K562 (cell line): ENCODE measurements around the gene UBA1. TPM values are rescaled to one million over a fixed set of nuclear protein-coding genes. Genes with fewer than 3 reads are reported as not detected.

ENCODE experiments used
- ATAC-seq: fragments of 200-7000 bp; cut with Tn5 transposase; 3 replicates; pipeline ENCODE4 v1.9.1; 2020; ENCODE audit warnings: moderate library complexity
- BruUV-seq: library from RNA; stranded (reverse); fragments of 400-500 nt; replicated peaks from 2 replicates; lab custom pipeline; 2021; lab: Mats Ljungman, UMichigan
- CTCF ChIA-PET: fragments of 300-600 bp; formaldehyde crosslinking; extraction: SDS; loops from one replicate; lab custom pipeline; 2021; ENCODE audit warnings: low intra/inter-chr PET ratio; lab: Yijun Ruan, JAX
- POLR2A ChIA-PET: fragments of 300-600, 350-650 bp; sonication (Branson Sonifier 250); formaldehyde crosslinking; extraction: SDS; loops from one replicate; lab custom pipeline; 2021; ENCODE audit warnings: antibody characterized with exemption, inconsistent platforms; lab: Yijun Ruan, JAX
- DNase-seq, 4 experiments: peaks; one replicate each; pipeline versions ENCODE4 v3.0.0 to v3.0.0-alpha.2; 2011 to 2018; ENCODE audit warnings: low spot score in 3 of 4, mixed read lengths in 3 of 4; ENCODE audit errors: extremely low read depth in 1 of 4
- FAIRE-seq: peaks from 2 replicates; lab custom pipeline; 2011; peaks lifted over from hg19 to GRCh38; lab: Jason Lieb, UNC
- H2AFZ ChIP-seq: 2 replicates; pipeline ENCODE4 v1.6.0; 2011; ENCODE audit warnings: low read depth, low read length, control low read depth, inconsistent platforms
- H3K27ac ChIP-seq: fragments of 200-600 bp; 3 replicates; pipeline ENCODE4 v1.8.0; 2011; ENCODE audit warnings: low read depth, mild to moderate bottlenecking, control low read depth, inconsistent platforms, low read length, moderate library complexity, mixed read lengths; ENCODE audit errors: extremely low read depth
- H3K27me3 ChIP-seq, 2 experiments: fragments of 300-600 bp in 1 of 2; 2 replicates in 1 of 2; 3 replicates in 1 of 2; pipeline versions ENCODE4 v1.6.0 to v1.8.0; 2011; ENCODE audit warnings: inconsistent platforms in 2 of 2, low read length in 2 of 2, mild to moderate bottlenecking in 1 of 2, mixed read lengths in 1 of 2, moderate library complexity in 1 of 2; ENCODE audit not compliant: control insufficient read depth in 2 of 2, insufficient read depth in 2 of 2
- H3K36me3 ChIP-seq: fragments of 300-600 bp; 3 replicates; pipeline ENCODE4 v1.8.0; 2011; ENCODE audit warnings: mild to moderate bottlenecking, low read length, inconsistent platforms; ENCODE audit not compliant: control insufficient read depth, insufficient read depth
- H3K4me1 ChIP-seq, 2 experiments: fragments of 200-600 bp in 1 of 2; replicated peaks in 1 of 2; 2 replicates in 1 of 2; 3 replicates in 1 of 2; pipeline versions ENCODE4 v1.5.1 to v1.8.0; 2011; ENCODE audit warnings: inconsistent platforms in 2 of 2, low read length in 2 of 2, mild to moderate bottlenecking in 1 of 2, mixed read lengths in 1 of 2, moderate library complexity in 1 of 2; ENCODE audit not compliant: control insufficient read depth in 2 of 2, insufficient read depth in 2 of 2
- H3K4me2 ChIP-seq: 2 replicates; pipeline ENCODE4 v1.6.1; 2011; ENCODE audit warnings: low read length, control low read depth, inconsistent platforms, mixed read lengths; ENCODE audit not compliant: insufficient read depth
- H3K4me3 ChIP-seq: fragments of 200-600 bp; sonication (generic), shearing (Covaris generic); 2 replicates; pipeline ENCODE4 v1.5.1; 2016; ENCODE audit warnings: control low read depth, inconsistent platforms
- H3K79me2 ChIP-seq: fragments of 200-600 bp; 3 replicates; pipeline ENCODE4 v1.8.0; 2011; ENCODE audit warnings: low read length, inconsistent platforms; ENCODE audit not compliant: control insufficient read depth, insufficient read depth
- H3K9ac ChIP-seq, 2 experiments: 2 replicates each; pipeline versions ENCODE4 v1.6.0 to v1.6.1; 2011; ENCODE audit warnings: low read depth in 2 of 2, low read length in 2 of 2, control low read depth in 1 of 2, inconsistent platforms in 1 of 2, mild to moderate bottlenecking in 1 of 2, mixed read lengths in 1 of 2; ENCODE audit not compliant: insufficient read depth in 1 of 2
- H3K9me1 ChIP-seq: one replicate; pipeline ENCODE4 v1.6.0; 2011; ENCODE audit warnings: inconsistent platforms, mild to moderate bottlenecking, low read length, moderate library complexity; ENCODE audit not compliant: control insufficient read depth, insufficient read depth
- H3K9me3 ChIP-seq: replicated peaks from 2 replicates; pipeline ENCODE4 v1.5.1; 2011; ENCODE audit warnings: low read depth, low read length, inconsistent platforms; ENCODE audit not compliant: control insufficient read depth, insufficient read depth
- H4K20me1 ChIP-seq: replicated peaks from 2 replicates; pipeline ENCODE4 v1.6.1; 2011; ENCODE audit warnings: low read length, inconsistent platforms, mixed read lengths; ENCODE audit not compliant: control insufficient read depth, insufficient read depth
- BRD4 ChIP-seq: fragments of 200-600 bp; sonication (generic); IDR thresholded peaks from 2 replicates; pipeline ENCODE4 v1.6.1; 2017; ENCODE audit warnings: inconsistent platforms
- EGR1 ChIP-seq: fragments of 450-650 bp; conservative IDR thresholded peaks from 2 replicates; pipeline ENCODE4 v1.6.1; 2017; ENCODE audit warnings: mild to moderate bottlenecking
- FUS ChIP-seq: fragments of 200-400 bp; formaldehyde crosslinking; optimal IDR thresholded peaks from 2 replicates; pipeline ENCODE3; 2017; ENCODE audit warnings: low read depth, low read length
- GABPA ChIP-seq: fragments of 200-800 bp; sonication (Bioruptor generic); conservative IDR thresholded peaks from 2 replicates; pipeline ENCODE4 v1.6.1; 2016; ENCODE audit warnings: low read depth, missing genetic modification characterization, missing compliant biosample characterization
- GABPB2 ChIP-seq: fragments of 250-450 bp; sonication (Bioruptor Pico); conservative IDR thresholded peaks from 2 replicates; pipeline ENCODE4 v1.5.1; 2021; ENCODE audit warnings: mild to moderate bottlenecking
- KHSRP ChIP-seq: fragments of 450-650 bp; IDR thresholded peaks from 2 replicates; pipeline ENCODE4 v1.6.1; 2017
- NBN ChIP-seq: fragments of 450-650 bp; IDR thresholded peaks from 2 replicates; pipeline ENCODE4 v1.6.1; 2016; ENCODE audit warnings: low read depth, mild to moderate bottlenecking
- NFIC ChIP-seq: fragments of 450-650 bp; IDR thresholded peaks from 2 replicates; pipeline ENCODE4 v1.6.1; 2017; ENCODE audit warnings: mild to moderate bottlenecking, inconsistent platforms
- NFRKB ChIP-seq: fragments of 450-650 bp; IDR thresholded peaks from 2 replicates; pipeline ENCODE4 v1.6.1; 2016; ENCODE audit warnings: low read depth
- PHF20 ChIP-seq: fragments of 450-650 bp; IDR thresholded peaks from 2 replicates; pipeline ENCODE4 v1.6.1; 2018; ENCODE audit not compliant: partially characterized antibody
- PHF8 ChIP-seq: fragments of 200-600 bp; sonication (generic); IDR thresholded peaks from 2 replicates; pipeline ENCODE4 v1.6.1; 2012; ENCODE audit warnings: mixed run types, mild to moderate bottlenecking, inconsistent platforms, low read length, moderate library complexity, borderline replicate concordance
- RB1 ChIP-seq: fragments of 450-650 bp; IDR thresholded peaks from 2 replicates; pipeline ENCODE4 v1.6.1; 2017; ENCODE audit warnings: low read depth, mild to moderate bottlenecking
- RBFOX2 ChIP-seq: fragments of 200-400 bp; formaldehyde crosslinking; IDR thresholded peaks from 2 replicates; pipeline ENCODE4 v1.6.1; 2017; ENCODE audit warnings: low read depth, mild to moderate bottlenecking, low read length, moderate library complexity
- RBM22 ChIP-seq: fragments of 200-400 bp; formaldehyde crosslinking; IDR thresholded peaks from 2 replicates; pipeline ENCODE4 v1.6.1; 2018; ENCODE audit warnings: low read length, low read depth; ENCODE audit not compliant: poor library complexity, severe bottlenecking
- SUPT5H ChIP-seq: fragments of 450-650 bp; IDR thresholded peaks from 2 replicates; pipeline ENCODE4 v1.6.1; 2016
- TAF9B ChIP-seq: fragments of 450-650 bp; IDR thresholded peaks from 2 replicates; pipeline ENCODE4 v1.6.1; 2018; ENCODE audit warnings: mild to moderate bottlenecking; ENCODE audit not compliant: partially characterized antibody
- TARDBP ChIP-seq: fragments of 450-650 bp; IDR thresholded peaks from 2 replicates; pipeline ENCODE4 v1.6.1; 2016
- ZNF384 ChIP-seq: IDR thresholded peaks from 2 replicates; pipeline ENCODE4 v1.6.1; 2012; ENCODE audit warnings: low read depth, low read length, improper control_type of control experiment
- ZNF561 ChIP-seq: fragments of 450-650 bp; formaldehyde crosslinking; conservative IDR thresholded peaks from 2 replicates; pipeline ENCODE4 v1.4.0; 2020; ENCODE audit warnings: mild to moderate bottlenecking, moderate library complexity
- WGBS: fragments of 100-300 bp; shearing (Covaris generic); methylation state at CpG from one replicate; pipeline ENCODE4 v1.1.6; 2016; ENCODE audit warnings: low coverage, mixed read lengths; ENCODE audit not compliant: insufficient coverage; ENCODE audit errors: missing lambda C conversion rate; 5-methylcytosine and 5-hydroxymethylcytosine counted together
- in situ Hi-C: fragments of 300-500 bp; cut with MboI; formaldehyde crosslinking; loops from 4 replicates; pipeline ENCODE4 v1.15.0; 2018; ENCODE audit warnings: inconsistent platforms, mixed read lengths
- intact Hi-C: fragments of 100-400 bp; cut with micrococcal nuclease; formaldehyde crosslinking; loops from 2 replicates; pipeline ENCODE4 v1.14.2; 2022
- polyA plus RNA-seq, 8 experiments: library from polyadenylated mRNA; depleted of rRNA in 4 of 8; stranded (reverse) in 5 of 8; unstranded in 3 of 8; fragments of >200 nt; fragmentation: Nextera tagmentation in 2 of 8; fragmentation: Illumina TruSeq in 1 of 8; extraction: Ambion mirVana in 2 of 8; extraction: Trizol in 1 of 8; gene quantifications; 2 replicates each; pipeline versions ENCODE4 v1.2.1 to v1.2.3, GENCODE V29; 2011 to 2014; ENCODE audit warnings: inconsistent platforms in 1 of 8, missing spikeins in 1 of 8
- total RNA-seq, 7 experiments: library from RNA; depleted of rRNA in 6 of 7; stranded (reverse); fragments of >200 nt in 6 of 7; fragmentation: Illumina TruSeq in 2 of 7; extraction: Trizol in 2 of 7; gene quantifications; 2 replicates each; pipeline versions ENCODE4 v1.2.1 to v1.2.3, GENCODE V29; 2011 to 2021; ENCODE audit warnings: low replicate concordance in 1 of 7
- TF ChIP-seq, protein P1 (sequence below): IDR thresholded peaks from 2 replicates; pipeline ENCODE4 v1.6.1; 2011; ENCODE audit warnings: borderline replicate concordance, low read depth, mild to moderate bottlenecking, moderate library complexity, low read length; ENCODE audit not compliant: insufficient read depth, poor library complexity, severe bottlenecking

Gene UBA1
- total and polyA plus RNA-seq, 9 of the 15 experiments (the other 6 are each of a cell fraction or from before 2014, with no cell fraction given): 32.0 to 174 (median 93.6) TPM

DNA sequence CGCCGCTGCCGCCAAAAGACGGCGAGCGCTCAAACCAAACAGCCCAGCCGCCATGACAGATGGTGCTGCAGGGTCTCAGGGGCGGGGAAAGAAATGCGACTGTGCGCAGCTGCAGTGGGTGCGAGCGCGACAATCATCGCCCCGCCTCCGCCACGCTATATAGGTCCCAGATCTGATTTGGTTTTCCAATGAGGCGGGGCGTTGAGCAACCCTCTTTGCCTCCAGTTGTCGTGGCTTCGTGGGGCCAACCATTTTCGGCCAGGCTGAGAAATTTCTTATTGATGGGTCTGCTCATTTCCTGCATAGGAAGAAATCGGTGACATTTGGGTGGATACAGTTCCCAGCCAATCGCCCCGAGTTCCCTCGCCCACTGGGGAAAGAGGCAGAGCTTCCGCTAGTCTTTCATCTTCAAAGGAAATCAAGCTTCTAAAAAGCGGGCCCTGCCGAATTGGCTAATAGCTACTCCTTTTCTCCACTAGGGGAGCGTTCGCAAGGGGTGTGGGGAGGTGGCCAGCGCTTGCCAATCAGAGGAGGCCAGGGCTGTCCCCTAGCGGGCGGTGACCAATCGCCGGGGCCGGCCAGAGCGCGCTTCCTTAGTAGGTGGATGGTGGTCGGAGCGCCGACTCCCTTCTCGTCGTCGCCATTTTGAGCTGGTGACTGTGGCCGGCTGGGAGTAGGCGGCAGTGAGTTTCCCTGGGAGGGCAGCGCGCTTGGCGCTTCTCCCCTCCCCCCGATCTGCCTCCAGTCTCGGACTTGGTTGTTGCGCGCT lies 48.8 kb upstream of the UBA1 start, which contains the start of the genes NDUFB11 and RBM10 (continued):
- TF ChIP-seq GABPA (peak; percentile 58; the same call in 1 of the 2 replicates), ZNF561 (CRISPR knock-in tag) (no peak), NBN (peak; percentile 71; the same call in 1 of the 2 replicates), RB1 (peak; percentile 75; the same call in 1 of the 2 replicates), KHSRP (no peak), NFIC (0 out of 2 replicates have a peak, but pooled peaks have one; percentile 4), SUPT5H (peak; percentile 84), PHF8 (peak; percentile 80)
- TF ChIP-seq, all 486 proteins: peak for 99

DNA sequence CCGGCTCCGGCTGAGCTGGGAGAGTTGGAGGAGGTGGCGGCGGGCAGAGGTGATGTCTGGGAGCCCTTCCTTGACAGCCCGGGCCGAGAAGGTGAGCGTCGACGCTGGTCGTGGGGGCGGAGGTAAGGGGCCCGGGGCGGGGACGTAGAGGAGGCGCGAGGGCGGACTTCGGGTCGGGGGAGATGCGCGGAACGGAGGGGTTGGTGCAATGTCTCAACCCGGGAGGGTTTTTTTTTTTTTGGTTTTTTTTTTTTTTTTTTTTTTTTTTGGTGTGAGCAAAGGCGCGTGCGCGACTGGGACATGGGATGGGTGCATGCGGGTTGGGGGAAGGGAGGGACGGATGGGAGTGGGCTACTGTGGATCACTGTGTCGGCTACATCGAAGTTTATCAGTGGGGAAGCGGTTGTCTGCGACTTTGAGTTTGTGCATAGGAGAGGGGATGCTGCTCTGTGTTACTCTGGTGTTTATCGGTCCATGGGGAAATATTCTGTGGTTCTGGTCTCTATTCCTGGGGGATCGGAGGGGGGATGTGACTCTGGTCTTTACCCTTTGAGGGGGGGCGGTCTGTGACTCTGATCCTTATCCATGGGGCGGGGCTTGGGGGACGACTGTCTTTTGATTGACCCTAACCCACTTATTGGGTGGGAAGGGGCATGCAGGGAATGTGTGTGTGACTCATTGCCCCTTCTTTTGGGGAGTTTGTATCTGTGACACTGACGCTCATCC lies 48.1 kb upstream of the UBA1 start:
- peak overlapping the region; percentile 91 for H3K4me3 ChIP-seq
- peaks cover 77% of the 10 kb centered on the region for H3K79me2 ChIP-seq
- H4K20me1 ChIP-seq: peaks cover 9% of the 10 kb centered on the region
- 0% methylated on average over 12 of the region's 39 CpGs for WGBS
- H3K9me1 ChIP-seq: peaks cover 5% of the 10 kb centered on the region
- H3K9ac ChIP-seq: peak overlapping the region; percentile 87 to 99
- H3K9me3 ChIP-seq: no peaks in the 10 kb centered on the region
- H3K4me2 ChIP-seq: peak overlapping the region; percentile 96
- H2AFZ ChIP-seq: peak overlapping the region; percentile 94
- H3K36me3 ChIP-seq: peaks cover 52% of the 10 kb centered on the region
- DNase-seq (peak; percentile 13 to 57 (median 42)), FAIRE-seq (no peak), ATAC-seq (peak; percentile 43)
- CTCF ChIA-PET: no interaction called here
- intact Hi-C loops (loop anchor here (2.0 kb wide), 1 partner anchor 17 kb away; no protein-coding TSS in a partner anchor), in situ Hi-C loops (no loop called here)
- peaks cover 8 to 16% of the 10 kb centered on the region in 2 experiments; a peak in 3 of 5 replicates for H3K4me1 ChIP-seq
- POLR2A ChIA-PET: interaction anchor here (0.6 to 2.5 kb wide), 8 partner anchors 10 to 1386 kb away, joined by 3 to 19 read pairs (median 3); no protein-coding TSS in a partner anchor
- no TSS peak for BruUV-seq
- peak overlapping the region; percentile 89 for H3K27ac ChIP-seq
- H3K27me3 ChIP-seq: no peaks in the 10 kb centered on the region
- peak; percentile 60 for TF ChIP-seq EGR1
- peak; percentile 67; the same call in 1 of the 2 replicates for TF ChIP-seq BRD4
- 0 out of 2 replicates have a peak, but pooled peaks have one; percentile 71 for TF ChIP-seq NFRKB
- TF ChIP-seq, protein P1, sequence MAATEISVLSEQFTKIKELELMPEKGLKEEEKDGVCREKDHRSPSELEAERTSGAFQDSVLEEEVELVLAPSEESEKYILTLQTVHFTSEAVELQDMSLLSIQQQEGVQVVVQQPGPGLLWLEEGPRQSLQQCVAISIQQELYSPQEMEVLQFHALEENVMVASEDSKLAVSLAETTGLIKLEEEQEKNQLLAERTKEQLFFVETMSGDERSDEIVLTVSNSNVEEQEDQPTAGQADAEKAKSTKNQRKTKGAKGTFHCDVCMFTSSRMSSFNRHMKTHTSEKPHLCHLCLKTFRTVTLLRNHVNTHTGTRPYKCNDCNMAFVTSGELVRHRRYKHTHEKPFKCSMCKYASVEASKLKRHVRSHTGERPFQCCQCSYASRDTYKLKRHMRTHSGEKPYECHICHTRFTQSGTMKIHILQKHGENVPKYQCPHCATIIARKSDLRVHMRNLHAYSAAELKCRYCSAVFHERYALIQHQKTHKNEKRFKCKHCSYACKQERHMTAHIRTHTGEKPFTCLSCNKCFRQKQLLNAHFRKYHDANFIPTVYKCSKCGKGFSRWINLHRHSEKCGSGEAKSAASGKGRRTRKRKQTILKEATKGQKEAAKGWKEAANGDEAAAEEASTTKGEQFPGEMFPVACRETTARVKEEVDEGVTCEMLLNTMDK: no peak
- TF ChIP-seq TAF9B: peak; percentile 5
- TF ChIP-seq RBM22: peak; percentile 42
- no peak for TF ChIP-seq TARDBP
- no peak for TF ChIP-seq FUS
- peak; percentile 58 for TF ChIP-seq ZNF384
- TF ChIP-seq RBFOX2: 0 out of 2 replicates have a peak, but pooled peaks have one; percentile 8
- peak; percentile 36 for TF ChIP-seq PHF20
- TF ChIP-seq GABPB2 (CRISPR knock-in tag): no peak
